Measurements from ENCODE around the gene SASH1. TPM values are rescaled to one million over a fixed set of nuclear protein-coding genes. Genes with fewer than 3 reads are reported as not detected.

Gene SASH1
- total RNA-seq, 1 donor from 2014 or later: 15.5 TPM

- Histone ChIP-seq H3K79me2 (ENCODE audit: insufficient read depth, low read length) (peaks cover 4% of the 10 kb centered on the region), H3K4me2 (ENCODE audit: low read length) (no peak overlapping the region), H3K9ac (ENCODE audit: low read length) (no peak overlapping the region), H3K27me3 (ENCODE audit: insufficient read depth, low read length) (no peaks in the 10 kb centered on the region), H3K4me3 (ENCODE audit: insufficient read depth, low read depth, low read length) (no peak overlapping the region), H3K4me1 (ENCODE audit: insufficient read depth, low read length) (peaks cover 4% of the 10 kb centered on the region), H3K36me3 (ENCODE audit: insufficient read depth, low read length) (no peaks in the 10 kb centered on the region), H2AFZ (ENCODE audit: low read depth, low read length) (no peak overlapping the region), H4K20me1 (ENCODE audit: insufficient read depth, low read length) (no peaks in the 10 kb centered on the region), H3K9me3 (ENCODE audit: insufficient read depth, low read depth, low read length) (no peaks in the 10 kb centered on the region), H3K27ac (ENCODE audit: low read depth, low read length) (no peak overlapping the region)
- FAIRE-seq (no peak), DNase-seq (ENCODE audit: low read depth) (no peak)
- Mint-ChIP-seq H3K4me1 (ENCODE audit: low read depth, unreplicated experiment) (peaks cover 4% of the 10 kb centered on the region), H3K4me3 (ENCODE audit: unreplicated experiment) (no peak overlapping the region), H3K36me3 (ENCODE audit: low read depth, unreplicated experiment) (no peaks in the 10 kb centered on the region), H3K27ac (ENCODE audit: unreplicated experiment) (no peak overlapping the region), H3K27me3 (ENCODE audit: low read depth, unreplicated experiment) (no peaks in the 10 kb centered on the region), H3K9me3 (ENCODE audit: unreplicated experiment) (no peaks in the 10 kb centered on the region)
- TF ChIP-seq EZH2 (IDR thresholded peaks at IDR 0.05; ENCODE audit: insufficient read depth, low read length) (no peak), CTCF (IDR thresholded peaks at IDR 0.05; ENCODE audit: insufficient read depth, low read depth, low read length) (no peak)
Measured at GRCh38 chr6:148359228-148359627, 16.6 kb downstream of the SASH1 start.

GRCh38 chr6:148364056-148364824 is 21.6 kb downstream of the SASH1 start:
- peak overlapping the region; percentile 40 for H3K4me3 ChIP-seq (ENCODE audit: insufficient read depth, low read depth, low read length)
- H3K36me3 ChIP-seq (ENCODE audit: insufficient read depth, low read length): no peaks in the 10 kb centered on the region
- no peaks in the 10 kb centered on the region for H3K36me3 Mint-ChIP-seq (ENCODE audit: low read depth, unreplicated experiment)
- H2AFZ ChIP-seq (ENCODE audit: low read depth, low read length): peak overlapping the region; percentile 45
- H3K4me1 Mint-ChIP-seq (ENCODE audit: low read depth, unreplicated experiment): peaks cover 13% of the 10 kb centered on the region
- H3K9me3 Mint-ChIP-seq (ENCODE audit: unreplicated experiment): no peaks in the 10 kb centered on the region
- no peaks in the 10 kb centered on the region for H3K79me2 ChIP-seq (ENCODE audit: insufficient read depth, low read length)
- peak overlapping the region; percentile 81 for H3K4me2 ChIP-seq (ENCODE audit: low read length)
- peak overlapping the region; percentile 25 for H3K9ac ChIP-seq (ENCODE audit: low read length)
- H3K27me3 Mint-ChIP-seq (ENCODE audit: low read depth, unreplicated experiment): no peaks in the 10 kb centered on the region
- H3K27ac Mint-ChIP-seq (ENCODE audit: unreplicated experiment): peak overlapping the region; percentile 0
- no peaks in the 10 kb centered on the region for H3K27me3 ChIP-seq (ENCODE audit: insufficient read depth, low read length)
- FAIRE-seq: peak; percentile 68
- peaks cover 12% of the 10 kb centered on the region for H3K4me1 ChIP-seq (ENCODE audit: insufficient read depth, low read length)
- TF ChIP-seq EZH2 (IDR thresholded peaks at IDR 0.05; ENCODE audit: insufficient read depth, low read length): no peak
- TF ChIP-seq CTCF (IDR thresholded peaks at IDR 0.05; ENCODE audit: insufficient read depth, low read depth, low read length): no peak
- no peaks in the 10 kb centered on the region for H3K9me3 ChIP-seq (ENCODE audit: insufficient read depth, low read depth, low read length)
- no peak overlapping the region for H3K4me3 Mint-ChIP-seq (ENCODE audit: unreplicated experiment)
- H3K27ac ChIP-seq (ENCODE audit: low read depth, low read length): peak overlapping the region; percentile 70
- DNase-seq (ENCODE audit: low read depth): peak; percentile 67
- no peaks in the 10 kb centered on the region for H4K20me1 ChIP-seq (ENCODE audit: insufficient read depth, low read length)

- no peak overlapping the region for H2AFZ ChIP-seq (ENCODE audit: low read depth, low read length)
- no peak overlapping the region for H3K27ac Mint-ChIP-seq (ENCODE audit: unreplicated experiment)
- H4K20me1 ChIP-seq (ENCODE audit: insufficient read depth, low read length): no peaks in the 10 kb centered on the region
- H3K4me3 ChIP-seq (ENCODE audit: insufficient read depth, low read depth, low read length): no peak overlapping the region
- H3K36me3 Mint-ChIP-seq (ENCODE audit: low read depth, unreplicated experiment): no peaks in the 10 kb centered on the region
- no peak overlapping the region for H3K4me2 ChIP-seq (ENCODE audit: low read length)
- H3K4me1 ChIP-seq (ENCODE audit: insufficient read depth, low read length): peaks cover 12% of the 10 kb centered on the region
- no peak overlapping the region for H3K4me3 Mint-ChIP-seq (ENCODE audit: unreplicated experiment)
- no peaks in the 10 kb centered on the region for H3K27me3 Mint-ChIP-seq (ENCODE audit: low read depth, unreplicated experiment)
- no peak overlapping the region for H3K9ac ChIP-seq (ENCODE audit: low read length)
- no peaks in the 10 kb centered on the region for H3K27me3 ChIP-seq (ENCODE audit: insufficient read depth, low read length)
- TF ChIP-seq EZH2 (IDR thresholded peaks at IDR 0.05; ENCODE audit: insufficient read depth, low read length) (no peak), CTCF (IDR thresholded peaks at IDR 0.05; ENCODE audit: insufficient read depth, low read depth, low read length) (no peak)
- H3K9me3 Mint-ChIP-seq (ENCODE audit: unreplicated experiment): no peaks in the 10 kb centered on the region
- FAIRE-seq: no peak
- no peak overlapping the region for H3K27ac ChIP-seq (ENCODE audit: low read depth, low read length)
- peaks cover 13% of the 10 kb centered on the region for H3K4me1 Mint-ChIP-seq (ENCODE audit: low read depth, unreplicated experiment)
- no peaks in the 10 kb centered on the region for H3K9me3 ChIP-seq (ENCODE audit: insufficient read depth, low read depth, low read length)
- no peaks in the 10 kb centered on the region for H3K79me2 ChIP-seq (ENCODE audit: insufficient read depth, low read length)
- DNase-seq (ENCODE audit: low read depth): no peak
- no peaks in the 10 kb centered on the region for H3K36me3 ChIP-seq (ENCODE audit: insufficient read depth, low read length)
Measured at GRCh38 chr6:148365041-148365440, 22.4 kb downstream of the SASH1 start.

Measured in astrocyte (in vitro differentiated cells and primary cell).